ENCODE data around the gene SPATA9. TPM values are rescaled to one million over a fixed set of nuclear protein-coding genes. Genes with fewer than 3 reads are reported as not detected.

The SPATA9 gene
- total RNA-seq, 2 experiments from 2014 or later: not detected

- no peak for DNase-seq (ENCODE audit: low spot score)
- Histone ChIP-seq H3K9me2 (ENCODE audit: insufficient read depth, low read length) (no peaks in the 10 kb centered on the region), H3K36me3 (ENCODE audit: insufficient read depth, low read length) (no peaks in the 10 kb centered on the region), H3K4me3 (ENCODE audit: low read depth, low read length, poor library complexity, severe bottlenecking) (no peak overlapping the region), H3K4me2 (ENCODE audit: low read length) (no peak overlapping the region), H3K27ac (ENCODE audit: low read depth, low read length, poor library complexity, severe bottlenecking) (no peak overlapping the region), H3K9me3 (ENCODE audit: low read length) (no peaks in the 10 kb centered on the region), H3K79me2 (ENCODE audit: insufficient read depth, low read depth, low read length) (peaks cover 4% of the 10 kb centered on the region; the same call in 1 of the 2 replicates), H3K4me1 (ENCODE audit: insufficient read depth, low read length, poor library complexity, severe bottlenecking) (peaks cover 18% of the 10 kb centered on the region), H2AFZ (ENCODE audit: low read length) (no peak overlapping the region), H4K20me1 (ENCODE audit: insufficient read depth, low read length) (no peaks in the 10 kb centered on the region)
- BruUV-seq (replicated peaks): no TSS peak
- ChIA-PET CTCF (ENCODE audit: unreplicated experiment) (no interaction called here), POLR2A (interaction anchor here (0.6 to 2.8 kb wide), 6 partner anchors 9 to 165 kb away, joined by 3 to 10 read pairs (median 3); no protein-coding TSS in a partner anchor)
- TF ChIP-seq EZH2phosphoT487 (IDR thresholded peaks at IDR 0.05; ENCODE audit: borderline replicate concordance, low read depth, low read length): no peak
- no peak for TF ChIP-seq CTCF (conservative IDR thresholded peaks at IDR 0.05; ENCODE audit: low read length)
- intact Hi-C loops (cut with micrococcal nuclease; ENCODE audit: unreplicated experiment): no loop called here
Observed at GRCh38 chr5:95643152-95643551, 39.6 kb downstream of the SPATA9 start.

DNA sequence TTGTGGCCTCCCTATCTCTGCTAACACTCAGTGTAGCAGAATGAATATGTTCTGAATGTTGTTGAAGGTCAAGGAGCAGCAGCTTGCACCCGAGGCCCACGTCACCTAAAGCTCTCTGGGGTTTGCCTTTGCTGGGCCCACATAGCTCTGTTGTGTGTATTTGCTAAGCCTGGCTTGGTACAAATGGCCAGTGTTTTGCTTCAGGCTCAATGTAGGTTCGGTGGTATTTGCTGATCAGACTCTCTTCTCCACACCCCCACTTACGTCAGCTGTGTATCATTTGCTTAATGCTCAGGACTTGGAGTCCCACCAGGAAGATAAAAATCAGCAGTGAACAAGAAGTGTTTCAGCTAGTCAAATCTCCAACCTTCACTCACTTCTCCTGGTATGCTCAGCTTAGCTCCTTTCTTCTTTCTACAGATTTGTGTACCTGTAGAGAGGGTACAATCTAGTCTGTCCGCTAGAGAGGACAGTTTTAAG, 41.0 kb downstream of the SPATA9 start:
- H4K20me1 ChIP-seq (ENCODE audit: insufficient read depth, low read length): no peaks in the 10 kb centered on the region
- no peaks in the 10 kb centered on the region for H3K36me3 ChIP-seq (ENCODE audit: insufficient read depth, low read length)
- intact Hi-C loops (cut with micrococcal nuclease; ENCODE audit: unreplicated experiment): no loop called here
- no peak overlapping the region for H3K27ac ChIP-seq (ENCODE audit: low read depth, low read length, poor library complexity, severe bottlenecking)
- no peaks in the 10 kb centered on the region for H3K9me3 ChIP-seq (ENCODE audit: low read length)
- TF ChIP-seq EZH2phosphoT487 (IDR thresholded peaks at IDR 0.05; ENCODE audit: borderline replicate concordance, low read depth, low read length): no peak
- TF ChIP-seq CTCF (conservative IDR thresholded peaks at IDR 0.05; ENCODE audit: low read length): no peak
- no peaks in the 10 kb centered on the region for H3K9me2 ChIP-seq (ENCODE audit: insufficient read depth, low read length)
- H3K79me2 ChIP-seq (ENCODE audit: insufficient read depth, low read depth, low read length): no peaks in the 10 kb centered on the region
- H3K4me2 ChIP-seq (ENCODE audit: low read length): no peak overlapping the region
- CTCF ChIA-PET (ENCODE audit: unreplicated experiment): no interaction called here
- H3K4me1 ChIP-seq (ENCODE audit: insufficient read depth, low read length, poor library complexity, severe bottlenecking): peaks cover 13% of the 10 kb centered on the region
- no peak overlapping the region for H3K4me3 ChIP-seq (ENCODE audit: low read depth, low read length, poor library complexity, severe bottlenecking)
- H2AFZ ChIP-seq (ENCODE audit: low read length): 0 out of 2 replicates have a peak overlapping the region, but pooled peaks have one; percentile 49
- no TSS peak for BruUV-seq (replicated peaks)
- DNase-seq (ENCODE audit: low spot score): no peak
- POLR2A ChIA-PET: interaction anchor here (1.1 to 2.8 kb wide), 4 partner anchors 10 to 195 kb away, joined by 3 to 10 read pairs (median 4); no protein-coding TSS in a partner anchor

DNA sequence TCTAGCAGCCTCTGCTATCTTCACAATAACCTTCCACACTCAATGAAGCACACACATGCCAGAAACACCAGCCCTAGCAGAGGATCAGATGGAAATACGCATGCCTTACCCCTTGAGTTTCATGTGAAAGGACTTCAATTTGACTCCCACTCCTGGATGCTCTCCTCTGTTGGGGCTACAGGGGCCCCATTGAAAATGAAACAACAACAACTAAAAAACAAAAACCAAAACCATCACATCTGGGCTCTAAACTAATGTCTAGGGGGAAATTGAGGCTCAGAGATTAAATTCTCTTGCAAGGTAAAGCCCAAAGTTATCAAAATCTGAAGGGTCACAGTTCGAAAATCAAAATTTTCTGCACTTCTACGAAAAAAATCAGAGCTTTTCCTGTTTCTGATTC, 44.2 kb downstream of the SPATA9 start:
- TF ChIP-seq CTCF (conservative IDR thresholded peaks at IDR 0.05; ENCODE audit: low read length) (no peak), EZH2phosphoT487 (IDR thresholded peaks at IDR 0.05; ENCODE audit: borderline replicate concordance, low read depth, low read length) (no peak)
- no peaks in the 10 kb centered on the region for H3K36me3 ChIP-seq (ENCODE audit: insufficient read depth, low read length)
- H3K9me2 ChIP-seq (ENCODE audit: insufficient read depth, low read length): no peaks in the 10 kb centered on the region
- no peaks in the 10 kb centered on the region for H3K79me2 ChIP-seq (ENCODE audit: insufficient read depth, low read depth, low read length)
- CTCF ChIA-PET (ENCODE audit: unreplicated experiment): no interaction called here
- no peak for DNase-seq (ENCODE audit: low spot score)
- H3K27ac ChIP-seq (ENCODE audit: low read depth, low read length, poor library complexity, severe bottlenecking): no peak overlapping the region
- no peaks in the 10 kb centered on the region for H3K9me3 ChIP-seq (ENCODE audit: low read length)
- H3K4me1 ChIP-seq (ENCODE audit: insufficient read depth, low read length, poor library complexity, severe bottlenecking): no peaks in the 10 kb centered on the region
- no TSS peak for BruUV-seq (replicated peaks)
- H4K20me1 ChIP-seq (ENCODE audit: insufficient read depth, low read length): no peaks in the 10 kb centered on the region
- H3K4me2 ChIP-seq (ENCODE audit: low read length): peak overlapping the region; percentile 6; the same call in 1 of the 2 replicates
- H2AFZ ChIP-seq (ENCODE audit: low read length): peak overlapping the region; percentile 4; the same call in 1 of the 2 replicates
- no peak overlapping the region for H3K4me3 ChIP-seq (ENCODE audit: low read depth, low read length, poor library complexity, severe bottlenecking)
- POLR2A ChIA-PET: interaction anchor here (0.6 kb wide), 1 partner anchor 150 kb away, joined by 3 read pairs; no protein-coding TSS in a partner anchor
- intact Hi-C loops (cut with micrococcal nuclease; ENCODE audit: unreplicated experiment): no loop called here
